HG03039 (cell line): ENCODE results near the gene INPP4A.
A peak's percentile ranks its signal among the peaks of the same experiment; 100 is the strongest.
"Not testable (repeated sequence)": the region's sequence is repeated elsewhere in the genome, so short reads cannot be mapped to it uniquely, and the experiment has no call there.

Source experiments
- ATAC-seq: cut with Tn5 transposase; IDR thresholded peaks from one replicate; pipeline ENCODE4 v1.9.1; 2021; ENCODE audit warnings: mild to moderate bottlenecking, moderate library complexity; ENCODE audit not compliant: unreplicated experiment

The INPP4A gene

DNA sequence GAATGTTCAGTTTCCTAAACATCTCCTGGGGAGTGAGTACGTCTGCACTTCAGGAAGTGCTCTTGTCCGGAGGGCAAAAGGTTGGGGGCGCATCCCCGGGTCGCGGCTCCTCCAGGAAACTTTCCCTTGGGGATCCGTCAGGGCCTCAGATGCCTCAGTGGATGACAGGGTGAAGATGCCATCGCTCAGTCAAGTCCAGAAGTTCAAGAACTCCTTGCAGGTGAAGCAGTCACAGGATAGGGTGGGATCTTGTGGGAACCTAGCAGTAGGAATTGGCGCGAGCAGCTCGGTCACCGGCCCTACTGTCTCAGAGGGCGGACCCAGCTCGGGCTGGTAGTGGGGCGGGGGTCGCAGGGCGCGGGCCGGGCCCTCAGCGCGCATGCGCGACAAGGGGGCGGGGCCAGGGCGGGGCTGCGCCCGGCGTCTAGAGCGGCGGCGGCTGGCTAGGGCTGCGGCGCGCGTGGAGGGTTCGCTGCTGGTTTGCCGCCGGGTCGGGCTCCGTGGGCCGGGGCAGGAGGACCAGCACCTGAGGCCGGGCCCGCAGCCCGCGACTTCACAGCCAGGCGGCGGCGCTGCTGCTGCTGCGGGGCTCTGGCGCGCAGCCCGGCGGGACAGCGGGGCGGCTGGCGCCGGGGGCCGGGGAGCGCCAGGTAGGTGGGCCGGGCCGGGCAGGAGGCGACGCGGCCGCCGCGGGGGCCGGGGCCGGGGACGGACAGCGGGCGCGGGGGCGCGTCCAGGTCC is at the start of gene INPP4A:
TSS of gene INPP4A (plus strand) at position 423 of the 741 bp plus-strand sequence. CDS start 75,191 bp downstream, outside the sequence.
- ATAC-seq: peak; percentile 85

DNA sequence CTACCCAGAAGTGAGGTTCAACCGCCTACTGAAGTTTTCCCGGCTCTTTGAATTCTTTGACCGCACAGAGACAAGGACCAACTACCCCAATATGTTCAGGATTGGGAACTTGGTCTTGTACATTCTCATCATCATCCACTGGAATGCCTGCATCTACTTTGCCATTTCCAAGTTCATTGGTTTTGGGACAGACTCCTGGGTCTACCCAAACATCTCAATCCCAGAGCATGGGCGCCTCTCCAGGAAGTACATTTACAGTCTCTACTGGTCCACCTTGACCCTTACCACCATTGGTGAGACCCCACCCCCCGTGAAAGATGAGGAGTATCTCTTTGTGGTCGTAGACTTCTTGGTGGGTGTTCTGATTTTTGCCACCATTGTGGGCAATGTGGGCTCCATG is 48.7 kb upstream of the INPP4A start:
- ATAC-seq: no peak

DNA sequence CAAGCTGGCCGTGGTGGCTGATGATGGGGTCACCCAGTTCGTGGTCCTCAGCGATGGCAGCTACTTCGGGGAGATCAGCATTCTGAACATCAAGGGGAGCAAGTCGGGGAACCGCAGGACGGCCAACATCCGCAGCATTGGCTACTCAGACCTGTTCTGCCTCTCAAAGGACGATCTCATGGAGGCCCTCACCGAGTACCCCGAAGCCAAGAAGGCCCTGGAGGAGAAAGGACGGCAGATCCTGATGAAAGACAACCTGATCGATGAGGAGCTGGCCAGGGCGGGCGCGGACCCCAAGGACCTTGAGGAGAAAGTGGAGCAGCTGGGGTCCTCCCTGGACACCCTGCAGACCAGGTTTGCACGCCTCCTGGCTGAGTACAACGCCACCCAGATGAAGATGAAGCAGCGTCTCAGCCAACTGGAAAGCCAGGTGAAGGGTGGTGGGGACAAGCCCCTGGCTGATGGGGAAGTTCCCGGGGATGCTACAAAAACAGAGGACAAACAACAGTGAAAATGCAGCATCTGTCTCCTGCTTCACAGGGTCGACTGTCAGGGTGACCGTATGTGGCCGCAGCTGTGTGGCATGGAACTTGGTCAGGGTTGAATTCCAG is 47.8 kb upstream of the INPP4A start:
- no peak for ATAC-seq

DNA sequence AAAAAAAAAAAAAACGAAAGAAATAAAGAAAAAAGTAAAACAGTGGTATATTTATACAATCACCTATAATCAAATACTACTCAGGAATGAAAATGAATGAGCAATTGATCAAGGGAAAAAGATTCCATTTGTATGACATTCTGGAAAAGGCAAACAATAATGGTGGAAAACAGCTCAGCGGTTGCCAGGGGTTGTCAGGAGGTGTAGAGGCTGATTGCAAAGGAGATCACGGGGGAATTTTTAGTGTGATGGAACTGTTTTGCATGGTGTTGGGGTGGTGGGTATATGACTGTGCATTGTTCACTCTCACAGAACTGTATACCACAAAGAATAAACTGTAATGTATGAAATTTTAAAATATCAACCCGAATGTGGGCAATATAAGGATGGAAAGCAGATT is 45.5 kb upstream of the INPP4A start:
- ATAC-seq: no peak

DNA sequence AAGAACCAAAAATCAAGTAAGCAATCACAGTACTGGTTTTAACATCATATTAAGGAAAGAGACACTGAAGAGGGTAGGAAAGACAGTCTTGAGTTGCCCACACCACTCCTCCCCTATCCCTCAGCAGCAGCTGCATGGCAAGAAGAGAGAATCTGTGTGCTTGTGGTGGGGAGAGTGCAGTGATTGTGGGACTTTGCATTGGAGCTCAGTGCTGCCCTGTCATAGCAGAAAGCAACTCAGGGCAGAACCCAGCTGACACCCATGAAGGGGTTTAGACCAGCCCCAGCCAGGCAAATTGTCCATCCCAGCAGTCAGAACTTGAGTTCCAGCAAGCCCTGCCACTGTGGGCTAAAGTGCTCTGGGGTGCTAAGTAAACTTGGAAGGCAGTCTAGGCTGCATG is 40.8 kb upstream of the INPP4A start:
- no peak for ATAC-seq

DNA sequence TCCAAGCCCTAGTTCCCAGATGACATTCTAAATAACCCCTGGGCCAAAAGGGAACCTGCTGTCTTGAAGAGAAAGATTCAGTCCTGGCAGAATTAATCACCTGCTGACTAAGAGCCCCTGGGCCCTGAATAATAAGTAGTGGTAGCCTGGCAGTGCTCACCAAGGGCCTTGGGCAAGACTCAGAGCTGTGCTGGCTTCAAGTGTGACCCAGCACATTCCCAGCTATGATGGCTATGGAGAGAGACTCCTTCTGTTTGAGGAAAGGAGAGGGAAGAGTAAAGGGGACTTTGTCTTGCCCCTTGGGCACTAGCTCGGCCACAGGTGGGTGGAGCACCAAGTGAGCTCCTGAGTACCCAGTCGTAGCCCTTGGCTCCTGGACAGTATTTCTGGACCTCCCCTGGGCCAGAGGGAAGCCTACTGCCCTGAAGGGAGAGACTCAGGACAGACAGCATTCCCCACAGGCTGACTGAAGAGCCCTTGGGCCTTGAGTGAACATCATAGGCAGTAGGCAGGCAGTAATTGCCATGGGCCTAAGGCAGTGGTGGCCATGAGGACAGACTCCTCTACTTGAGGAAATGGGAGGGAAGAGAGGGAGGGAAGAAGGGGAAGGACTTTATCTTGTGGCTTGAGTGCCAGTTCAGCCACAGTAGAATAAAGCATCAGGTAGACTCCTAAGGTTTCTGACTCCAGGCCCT is 40.0 kb upstream of the INPP4A start:
- no peak for ATAC-seq

DNA sequence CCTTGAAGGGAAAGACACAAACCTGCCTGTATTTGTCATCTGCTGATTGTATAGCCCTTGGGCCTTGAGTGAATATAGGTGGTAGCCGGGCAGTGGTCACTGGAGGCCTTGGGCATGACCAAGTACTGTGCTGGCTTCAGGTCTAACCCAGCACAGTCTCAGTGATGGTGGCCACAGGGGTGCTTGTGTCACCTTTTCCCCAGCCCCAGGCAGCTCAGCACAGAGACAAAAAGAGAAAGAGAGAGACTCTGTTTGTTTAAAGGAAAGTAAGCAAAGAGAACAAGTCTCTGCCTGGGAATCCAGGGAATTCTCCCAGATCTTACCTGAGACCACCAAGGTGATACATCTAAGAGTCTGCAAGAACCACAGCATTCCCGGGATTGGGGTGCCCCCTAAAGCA is 39.4 kb upstream of the INPP4A start:
- no peak for ATAC-seq

DNA sequence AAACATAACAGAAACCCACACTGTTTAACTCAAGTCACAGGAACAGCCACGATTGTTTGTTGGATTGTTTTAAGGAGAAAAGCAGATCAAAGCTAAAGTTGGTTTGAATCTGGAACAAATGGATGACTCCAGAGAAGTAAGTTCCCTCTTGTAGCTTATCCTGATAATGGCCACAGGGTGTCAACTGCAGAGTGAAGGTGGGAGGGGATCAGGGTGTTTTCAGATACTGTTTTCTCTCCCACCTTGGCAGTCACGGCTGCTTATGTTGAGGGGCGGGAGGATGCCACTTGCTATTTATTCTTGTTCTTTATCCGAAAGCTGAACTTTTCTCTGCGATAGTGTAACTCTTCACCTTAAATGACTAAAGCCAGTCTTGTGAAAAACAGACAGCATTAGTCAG is 36.5 kb upstream of the INPP4A start:
- no peak for ATAC-seq

DNA sequence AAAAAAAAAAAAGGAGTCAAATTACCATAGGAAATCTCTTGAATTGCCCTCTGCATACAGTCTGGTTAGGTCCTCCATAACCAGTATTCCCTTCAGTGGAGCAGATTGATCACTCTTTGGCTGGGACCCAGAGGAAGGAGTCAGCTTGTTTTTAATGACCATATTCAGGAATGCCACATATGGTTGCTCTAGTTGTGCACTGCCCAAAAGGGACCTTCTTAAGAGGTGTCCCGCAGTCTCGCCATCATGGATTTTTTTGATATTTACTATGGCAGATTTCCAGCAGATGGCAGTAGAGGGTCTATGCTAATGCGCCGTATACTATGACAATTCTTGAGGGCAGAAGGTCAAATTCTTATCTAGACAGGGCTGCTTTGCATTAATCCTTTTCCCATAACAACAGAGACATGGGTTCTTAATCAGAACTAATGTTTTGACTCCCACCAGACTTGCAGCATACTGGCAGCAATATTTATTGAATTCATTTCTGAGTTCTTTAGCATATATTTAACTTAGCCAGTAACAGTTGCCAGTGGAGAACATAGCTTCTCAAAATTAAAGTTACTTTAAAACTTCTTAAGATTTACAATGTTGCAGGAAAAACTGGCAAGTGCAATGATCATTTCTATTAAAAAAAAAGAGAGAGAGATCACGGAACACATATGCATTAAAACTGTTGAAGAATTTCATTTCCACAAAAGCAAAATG is 31.8 kb upstream of the INPP4A start:
- peak; percentile 56 for ATAC-seq

DNA sequence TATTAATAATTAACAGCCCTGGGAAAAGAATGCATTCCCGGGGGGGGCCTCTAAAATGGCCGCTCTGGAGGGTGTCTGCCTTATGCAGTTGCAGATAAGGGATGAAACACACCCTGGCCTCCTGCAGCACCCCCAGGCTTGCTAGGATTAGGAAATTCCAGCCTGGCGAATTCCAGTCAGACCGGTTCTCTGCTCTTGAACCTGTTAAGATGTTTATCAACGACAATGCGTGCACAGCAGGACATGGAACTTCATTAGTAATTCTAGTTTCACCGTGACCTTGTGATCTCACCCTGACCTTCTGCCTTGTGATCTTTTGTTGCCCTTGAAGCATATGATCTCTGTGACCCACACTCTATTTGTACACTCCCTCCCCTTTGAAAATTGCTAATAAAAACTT is 30.4 kb upstream of the INPP4A start:
- ATAC-seq: not testable (repeated sequence)

DNA sequence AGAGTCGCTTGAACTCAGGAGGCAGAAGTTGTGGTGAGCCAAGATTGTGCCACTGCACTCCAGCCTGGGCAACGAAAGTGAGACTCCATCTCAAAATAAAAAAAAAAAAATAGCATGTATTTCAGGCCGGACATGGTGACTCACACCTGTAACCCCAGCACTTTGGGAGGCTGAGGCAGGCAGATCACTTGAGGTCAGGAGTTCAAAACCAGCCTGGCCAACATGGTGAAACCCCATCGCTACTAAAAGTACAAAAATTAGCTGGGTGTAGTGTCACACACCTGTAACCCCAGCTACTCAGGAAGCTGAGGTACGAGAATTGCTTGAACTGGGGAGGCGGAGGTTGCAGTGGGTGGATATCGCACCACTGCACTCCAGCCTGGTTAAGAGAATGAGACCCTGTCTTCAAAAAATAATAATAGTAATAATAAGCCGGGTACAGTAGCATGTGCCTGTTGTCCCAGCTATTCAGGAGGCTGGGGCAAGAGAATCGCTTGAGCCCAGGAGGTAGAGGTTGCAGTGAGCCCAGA is 28.9 kb upstream of the INPP4A start:
- ATAC-seq: not testable (repeated sequence)

DNA sequence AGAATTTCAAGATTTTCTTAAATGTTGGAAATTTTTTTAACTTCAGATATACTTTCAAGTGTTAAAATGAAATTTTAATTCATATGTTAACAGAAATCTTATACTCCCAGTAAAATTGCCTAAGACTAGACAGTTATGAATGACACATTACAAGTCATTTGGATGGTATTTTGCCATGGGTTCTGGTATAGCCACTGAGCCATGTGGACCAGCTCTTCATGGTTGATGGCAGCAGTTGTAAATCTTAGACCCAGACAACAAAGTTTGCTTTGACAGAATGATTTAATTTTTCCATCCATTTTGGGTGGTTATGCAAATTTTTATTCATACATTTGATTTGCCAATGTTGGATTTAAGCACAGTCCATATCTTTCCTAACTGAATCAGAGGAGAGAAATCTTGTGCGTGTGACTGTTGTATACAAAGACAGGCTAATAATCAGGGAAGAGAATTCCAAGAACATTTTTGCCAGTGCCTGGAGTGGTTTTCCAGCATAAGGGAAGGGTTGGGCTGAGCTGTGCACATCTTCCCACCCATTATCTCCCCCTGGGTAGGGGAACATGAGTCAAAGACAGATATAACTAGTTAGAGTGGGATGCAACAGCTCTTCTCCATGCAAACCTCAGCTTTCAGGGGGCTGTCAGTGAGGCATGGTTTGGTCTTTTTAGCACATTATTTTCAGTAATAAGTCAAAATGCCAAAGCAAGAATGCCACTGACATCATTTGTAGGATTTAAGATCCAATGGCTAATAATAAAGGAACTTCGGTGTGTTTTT is 28.1 kb upstream of the INPP4A start:
- ATAC-seq: no peak

DNA sequence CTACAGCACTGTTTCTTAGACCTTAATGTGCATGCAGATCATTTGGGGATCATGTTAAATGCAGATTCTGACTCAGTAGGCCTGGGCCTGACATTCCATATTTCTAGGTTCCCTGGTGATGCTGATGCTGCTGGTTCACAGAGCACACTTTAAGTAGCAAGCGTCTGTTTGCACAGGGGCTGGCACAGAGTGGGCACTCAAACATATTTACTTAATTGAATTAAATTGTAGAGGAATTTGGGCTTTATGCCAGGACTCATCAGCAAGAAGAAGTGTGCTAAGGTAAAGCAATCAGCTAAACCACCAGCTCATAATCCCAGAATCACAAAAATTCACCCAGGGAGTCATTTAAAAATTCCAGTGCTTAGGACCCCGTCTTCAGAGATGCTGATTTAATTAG is 25.1 kb upstream of the INPP4A start:
- no peak for ATAC-seq

DNA sequence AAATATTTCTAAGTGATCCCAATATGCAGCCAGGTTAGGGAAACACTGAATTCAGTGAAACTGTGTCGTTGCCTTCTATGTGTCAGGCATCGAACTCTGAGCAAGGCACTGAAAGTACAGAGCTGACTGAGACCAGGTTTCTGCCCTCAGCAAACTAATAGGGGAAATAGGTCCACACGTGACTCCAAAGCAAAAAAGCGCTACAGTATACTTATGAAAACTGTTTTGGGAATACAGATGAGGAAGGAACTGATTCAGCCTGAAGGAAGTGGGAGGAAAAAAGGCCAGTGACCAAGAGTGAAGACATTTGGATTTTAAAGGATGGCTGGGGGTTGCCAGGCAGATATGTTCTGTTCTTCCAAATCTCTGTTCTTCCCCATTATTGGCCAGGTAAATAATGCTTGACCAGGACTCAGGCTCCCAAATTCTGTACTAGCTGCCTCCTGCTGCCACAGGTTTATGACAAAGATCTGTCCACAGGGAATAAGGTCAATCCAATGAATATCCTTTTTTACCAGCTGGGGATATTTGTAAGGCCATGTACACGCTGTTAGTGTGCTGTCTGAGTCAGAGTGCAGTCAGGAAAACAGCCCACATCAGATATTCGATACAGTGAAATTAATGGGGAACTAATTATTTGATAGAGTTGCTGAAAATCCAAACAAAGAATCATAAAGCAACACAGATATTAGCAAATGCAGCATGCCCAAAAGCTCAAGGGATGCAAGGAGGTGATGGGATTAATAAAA is 24.5 kb upstream of the INPP4A start:
- ATAC-seq: no peak

DNA sequence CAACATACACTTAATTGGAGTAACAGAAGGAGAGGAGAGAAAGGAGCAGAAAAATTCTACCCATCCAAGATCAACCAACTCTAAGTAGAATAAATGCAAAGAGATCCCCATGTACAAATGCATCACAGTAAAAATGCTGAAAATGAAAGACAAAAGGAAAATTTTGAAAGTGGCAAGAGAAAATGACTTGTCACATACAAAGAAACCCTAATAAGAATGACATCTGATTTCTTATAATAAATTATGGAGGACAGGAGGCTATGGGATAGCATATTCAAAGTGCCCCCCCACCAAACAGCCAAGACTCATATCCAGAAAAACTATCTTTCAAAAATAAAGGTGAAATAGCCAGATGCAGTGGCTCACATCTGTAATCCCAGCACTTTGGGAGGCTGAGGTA is 22.2 kb upstream of the INPP4A start:
- no peak for ATAC-seq

DNA sequence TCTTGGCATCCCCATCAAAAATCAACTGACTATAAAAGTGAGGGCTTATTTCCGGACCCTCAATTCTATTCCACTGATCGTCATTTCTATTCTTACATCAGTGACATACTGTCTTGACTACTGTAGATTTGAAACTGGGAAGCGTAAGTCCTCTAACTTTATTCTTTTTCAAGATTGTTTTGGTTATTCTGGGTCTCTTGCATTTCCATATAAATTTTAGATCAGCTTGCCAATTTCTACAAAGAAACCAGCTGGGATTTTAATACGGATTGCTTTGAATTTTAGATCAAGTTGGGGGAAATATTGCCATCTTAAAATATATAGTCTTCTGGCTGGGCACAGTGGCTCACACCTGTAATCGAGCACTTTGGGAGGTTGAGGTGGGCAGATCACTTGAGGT is 17.9 kb upstream of the INPP4A start:
- no peak for ATAC-seq

DNA sequence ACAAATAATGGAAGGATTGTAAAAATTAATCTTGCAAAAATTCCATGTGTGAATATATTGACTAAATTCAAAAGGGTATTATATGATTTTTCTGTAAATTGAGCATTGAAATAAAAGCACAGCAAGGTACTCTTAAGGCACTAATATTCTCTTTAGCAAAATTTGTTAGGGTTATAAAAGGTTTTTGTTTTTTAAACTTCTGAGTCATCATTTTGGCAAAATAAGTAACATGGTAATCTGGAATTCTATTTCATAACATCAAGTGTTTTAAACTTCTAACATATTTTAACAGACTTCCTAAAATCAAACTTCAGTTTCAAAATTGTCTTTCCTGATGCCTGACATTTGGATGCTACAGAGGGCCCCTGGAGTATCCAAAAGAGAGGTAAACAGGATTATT is 12.5 kb upstream of the INPP4A start:
- ATAC-seq: no peak

DNA sequence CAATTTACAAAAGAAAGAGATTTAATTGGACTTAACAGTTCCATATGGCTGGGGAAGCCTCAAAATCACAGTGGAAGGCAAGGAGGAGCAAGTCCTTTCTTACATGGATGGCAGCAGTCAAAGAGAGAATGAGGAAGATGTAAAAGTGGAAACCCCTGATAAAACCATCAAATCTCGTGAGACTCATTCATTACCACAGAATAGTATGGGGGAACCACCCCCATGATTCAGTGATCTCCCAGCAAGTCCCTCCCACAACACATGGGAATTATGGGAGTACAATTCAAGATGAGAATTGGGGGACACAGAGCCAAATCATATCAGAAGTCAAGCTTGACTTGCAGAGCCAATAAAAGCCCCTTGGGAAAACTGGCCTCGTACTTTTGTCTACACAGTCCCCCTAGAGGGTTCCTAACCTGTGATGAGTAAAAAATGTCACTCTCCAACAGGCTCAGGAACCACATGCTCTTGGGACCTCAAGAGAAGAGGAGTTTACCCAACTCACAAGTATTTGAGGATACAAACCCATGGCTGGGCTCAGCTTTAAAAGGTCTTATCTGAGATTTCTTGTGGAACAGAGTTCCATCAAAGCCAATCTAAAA is 11.2 kb upstream of the INPP4A start:
- no peak for ATAC-seq

DNA sequence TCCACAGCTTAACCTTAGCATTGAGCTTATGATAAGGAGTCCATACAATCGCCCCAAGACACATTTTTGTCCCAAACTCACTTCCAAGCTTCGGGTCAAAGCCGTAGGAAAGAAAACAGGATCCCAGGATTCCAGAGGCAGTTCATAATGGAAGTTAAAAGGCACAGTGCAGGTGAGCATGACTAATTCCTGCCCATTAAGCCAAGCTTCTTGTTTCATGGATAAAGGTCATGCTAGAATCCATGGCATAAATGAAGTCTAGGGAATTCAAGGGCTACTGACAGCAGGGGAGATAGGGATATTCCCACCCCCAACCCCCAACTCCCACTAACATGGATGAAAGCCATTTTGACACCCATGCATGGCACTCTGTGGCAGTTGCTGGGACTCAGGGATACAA is 10.2 kb upstream of the INPP4A start:
- no peak for ATAC-seq
